Panc1 (cell line): ENCODE data around the gene PDXK.

Source experiments
- POLR2AphosphoS5 ChIP-seq: IDR thresholded peaks from 2 replicates; pipeline ENCODE4 v1.6.1; 2012; ENCODE audit warnings: mild to moderate bottlenecking, low read depth, low read length, moderate library complexity
- SIN3A ChIP-seq: IDR thresholded peaks from 2 replicates; pipeline ENCODE4 v1.6.1; 2012; ENCODE audit warnings: low read depth, mild to moderate bottlenecking, low read length, moderate library complexity, borderline replicate concordance; ENCODE audit not compliant: insufficient read depth
- TCF7L2 ChIP-seq: IDR thresholded peaks from 2 replicates; pipeline ENCODE4 v1.6.1; 2011; ENCODE audit warnings: mild to moderate bottlenecking, low read depth, low read length, inconsistent platforms
- TF ChIP-seq, protein P1 (sequence below): fragments of 450-650 bp; IDR thresholded peaks from 2 replicates; pipeline ENCODE4 v1.5.1; 2017; ENCODE audit warnings: mild to moderate bottlenecking
- TF ChIP-seq, protein P2 (sequence below), 2 experiments: IDR thresholded peaks; 2 replicates each; pipeline ENCODE4 v1.6.1; 2011 to 2012; ENCODE audit warnings: low read depth in 2 of 2, control low read depth in 1 of 2, low read length in 1 of 2, mild to moderate bottlenecking in 1 of 2, moderate library complexity in 1 of 2; ENCODE audit not compliant: insufficient read depth in 1 of 2

DNA sequence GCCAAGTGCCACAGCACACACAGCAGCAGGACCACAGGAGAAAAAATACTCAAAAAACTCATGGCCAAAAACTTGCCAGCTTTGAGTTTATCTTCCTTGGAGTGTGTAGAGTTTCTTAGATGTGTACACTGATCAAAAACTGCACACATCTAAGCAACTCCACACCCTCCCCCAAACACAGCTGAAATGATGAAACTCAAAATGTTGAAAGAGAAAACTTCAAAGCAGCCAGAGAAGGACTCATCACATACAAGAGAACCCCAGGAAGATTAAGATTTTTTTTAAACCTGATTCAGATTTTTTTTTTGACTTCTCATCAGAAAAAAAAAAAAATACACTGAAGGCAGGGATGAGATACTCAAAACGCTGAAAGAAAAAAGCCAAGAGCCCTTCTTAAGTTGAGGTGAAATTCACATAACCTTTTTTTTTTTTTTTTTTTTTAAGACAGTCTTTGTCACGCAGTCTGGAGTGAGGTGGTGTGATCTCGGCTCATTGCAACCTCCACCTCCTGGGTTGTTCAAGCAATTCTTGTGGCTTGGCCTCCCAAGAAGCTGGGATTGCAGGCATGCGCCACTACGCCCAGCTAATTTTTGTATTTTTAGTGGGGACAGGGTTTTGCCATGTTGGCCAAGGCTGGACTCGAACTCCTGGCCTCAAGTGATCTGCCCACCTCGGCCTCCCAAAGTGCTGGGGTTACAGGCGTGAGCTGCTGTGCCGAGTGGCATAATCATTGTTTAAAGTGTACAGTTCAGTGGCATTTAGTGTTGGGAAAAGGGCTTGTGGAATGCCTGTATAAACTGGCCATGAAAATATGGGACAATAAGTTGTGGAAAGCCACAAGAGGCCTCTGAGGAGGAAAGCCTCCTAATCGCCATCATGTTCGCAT, 20.9 kb upstream of the PDXK start:
- TF ChIP-seq, protein P1, sequence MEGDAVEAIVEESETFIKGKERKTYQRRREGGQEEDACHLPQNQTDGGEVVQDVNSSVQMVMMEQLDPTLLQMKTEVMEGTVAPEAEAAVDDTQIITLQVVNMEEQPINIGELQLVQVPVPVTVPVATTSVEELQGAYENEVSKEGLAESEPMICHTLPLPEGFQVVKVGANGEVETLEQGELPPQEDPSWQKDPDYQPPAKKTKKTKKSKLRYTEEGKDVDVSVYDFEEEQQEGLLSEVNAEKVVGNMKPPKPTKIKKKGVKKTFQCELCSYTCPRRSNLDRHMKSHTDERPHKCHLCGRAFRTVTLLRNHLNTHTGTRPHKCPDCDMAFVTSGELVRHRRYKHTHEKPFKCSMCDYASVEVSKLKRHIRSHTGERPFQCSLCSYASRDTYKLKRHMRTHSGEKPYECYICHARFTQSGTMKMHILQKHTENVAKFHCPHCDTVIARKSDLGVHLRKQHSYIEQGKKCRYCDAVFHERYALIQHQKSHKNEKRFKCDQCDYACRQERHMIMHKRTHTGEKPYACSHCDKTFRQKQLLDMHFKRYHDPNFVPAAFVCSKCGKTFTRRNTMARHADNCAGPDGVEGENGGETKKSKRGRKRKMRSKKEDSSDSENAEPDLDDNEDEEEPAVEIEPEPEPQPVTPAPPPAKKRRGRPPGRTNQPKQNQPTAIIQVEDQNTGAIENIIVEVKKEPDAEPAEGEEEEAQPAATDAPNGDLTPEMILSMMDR, result no peak
- TF ChIP-seq POLR2AphosphoS5 (no peak), SIN3A (no peak), TCF7L2 (no peak)
- TF ChIP-seq, protein P2, sequence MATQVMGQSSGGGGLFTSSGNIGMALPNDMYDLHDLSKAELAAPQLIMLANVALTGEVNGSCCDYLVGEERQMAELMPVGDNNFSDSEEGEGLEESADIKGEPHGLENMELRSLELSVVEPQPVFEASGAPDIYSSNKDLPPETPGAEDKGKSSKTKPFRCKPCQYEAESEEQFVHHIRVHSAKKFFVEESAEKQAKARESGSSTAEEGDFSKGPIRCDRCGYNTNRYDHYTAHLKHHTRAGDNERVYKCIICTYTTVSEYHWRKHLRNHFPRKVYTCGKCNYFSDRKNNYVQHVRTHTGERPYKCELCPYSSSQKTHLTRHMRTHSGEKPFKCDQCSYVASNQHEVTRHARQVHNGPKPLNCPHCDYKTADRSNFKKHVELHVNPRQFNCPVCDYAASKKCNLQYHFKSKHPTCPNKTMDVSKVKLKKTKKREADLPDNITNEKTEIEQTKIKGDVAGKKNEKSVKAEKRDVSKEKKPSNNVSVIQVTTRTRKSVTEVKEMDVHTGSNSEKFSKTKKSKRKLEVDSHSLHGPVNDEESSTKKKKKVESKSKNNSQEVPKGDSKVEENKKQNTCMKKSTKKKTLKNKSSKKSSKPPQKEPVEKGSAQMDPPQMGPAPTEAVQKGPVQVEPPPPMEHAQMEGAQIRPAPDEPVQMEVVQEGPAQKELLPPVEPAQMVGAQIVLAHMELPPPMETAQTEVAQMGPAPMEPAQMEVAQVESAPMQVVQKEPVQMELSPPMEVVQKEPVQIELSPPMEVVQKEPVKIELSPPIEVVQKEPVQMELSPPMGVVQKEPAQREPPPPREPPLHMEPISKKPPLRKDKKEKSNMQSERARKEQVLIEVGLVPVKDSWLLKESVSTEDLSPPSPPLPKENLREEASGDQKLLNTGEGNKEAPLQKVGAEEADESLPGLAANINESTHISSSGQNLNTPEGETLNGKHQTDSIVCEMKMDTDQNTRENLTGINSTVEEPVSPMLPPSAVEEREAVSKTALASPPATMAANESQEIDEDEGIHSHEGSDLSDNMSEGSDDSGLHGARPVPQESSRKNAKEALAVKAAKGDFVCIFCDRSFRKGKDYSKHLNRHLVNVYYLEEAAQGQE (IDR thresholded peaks at IDR 0.05; ENCODE audit: insufficient read depth in 1 of 2, low read depth in 2 of 2, low read length in 1 of 2), result no peak
